Measurements from ENCODE around the gene NRXN3.

GRCh38 chr14:79530555-79530954 lies 1360.4 kb downstream of the NRXN3 start:
- TF ChIP-seq CTCF (conservative IDR thresholded peaks at IDR 0.05 in 1 of 2, IDR thresholded peaks at IDR 0.05 in 1 of 2; ENCODE audit: extremely low read depth in 1 of 2, insufficient read depth in 1 of 2, low read depth in 1 of 2, low read length in 2 of 2) (no peak), EZH2 (IDR thresholded peaks at IDR 0.05; ENCODE audit: borderline replicate concordance, low read length) (no peak)

Data from mammary epithelial cell (primary cell).